ENCODE measurements around the gene OR5T3.
"Not testable (repeated sequence)": the region's sequence is repeated elsewhere in the genome, so short reads cannot be mapped to it uniquely, and the experiment has no call there.

Gene OR5T3

DNA sequence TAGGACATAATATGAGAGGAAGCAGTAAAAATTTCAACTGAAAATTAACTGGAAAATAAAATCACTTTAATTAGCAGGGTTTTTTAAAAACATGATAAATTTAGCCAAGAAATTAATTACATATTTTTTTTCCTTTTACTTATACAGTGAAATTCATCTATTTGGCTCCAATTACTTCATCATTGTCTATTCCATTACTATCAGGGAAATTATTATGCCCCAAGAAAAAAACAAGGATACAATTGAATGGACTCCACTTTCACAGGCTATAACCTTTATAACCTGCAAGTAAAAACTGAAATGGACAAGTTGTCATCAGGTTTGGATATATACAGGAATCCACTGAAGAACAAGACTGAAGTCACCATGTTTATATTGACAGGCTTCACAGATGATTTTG is at the start of gene OR5T3:
OR5T3 (plus strand) TSS at position 301 of the 400 bp plus-strand sequence; CDS start at position 301, 0 bp downstream.
- Histone ChIP-seq H3K27ac (no peak within 1 kb of the TSS), H3K4me1 (no peaks in the 10 kb centered on the region), H3K4me2 (no peak within 1 kb of the TSS), H3K4me3 (no peak within 1 kb of the TSS), H3K27me3 (no peaks in the 10 kb centered on the region), H4K20me1 (no peaks in the 10 kb centered on the region), H3K36me3 (no peaks in the 10 kb centered on the region), H3K9me3 (no peaks in the 10 kb centered on the region), H3K9ac (no peak within 1 kb of the TSS)
- TF ChIP-seq Cebpa-rat (IDR thresholded peaks at IDR 0.05), result no peak

DNA sequence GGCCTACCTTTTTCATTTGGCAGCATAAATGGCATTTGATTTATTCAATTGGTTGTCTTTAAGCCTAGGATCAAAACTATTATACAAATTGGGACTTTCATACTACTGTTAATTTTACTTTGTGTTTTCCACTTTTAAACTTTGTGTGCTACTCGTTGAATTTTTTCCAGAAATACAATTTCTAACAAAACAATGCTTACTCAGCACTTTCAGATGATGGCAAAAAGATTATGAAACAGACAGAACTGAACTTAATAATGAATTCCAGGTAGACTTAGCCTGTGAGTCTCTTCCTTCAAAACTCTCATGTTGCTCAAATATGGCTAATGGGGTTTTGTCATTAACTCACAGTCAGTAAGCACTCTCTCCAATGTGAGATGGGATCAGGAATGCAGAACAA is 44.3 kb upstream of the OR5T3 start:
- no peak for TF ChIP-seq Cebpa-rat (IDR thresholded peaks at IDR 0.05)

DNA sequence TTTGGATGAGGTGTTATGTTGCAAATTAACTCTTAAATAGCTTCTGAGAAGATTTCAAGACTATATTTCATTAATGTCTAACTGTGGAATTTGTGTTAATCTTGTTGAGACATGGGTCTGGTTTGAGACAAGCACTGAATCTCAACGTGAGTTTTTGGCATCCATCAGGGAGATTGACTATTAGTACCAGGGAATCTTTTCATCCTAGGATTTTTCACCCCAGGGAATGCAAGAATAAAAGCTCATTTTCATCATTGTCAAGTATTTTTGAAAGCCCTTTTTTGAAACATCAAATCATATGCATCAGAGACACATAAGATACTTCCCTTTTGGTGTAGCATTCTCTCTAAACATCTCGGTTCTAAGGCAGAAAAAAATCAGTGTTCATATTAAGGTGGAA is 37.5 kb upstream of the OR5T3 start:
- TF ChIP-seq Cebpa-rat (IDR thresholded peaks at IDR 0.05), result no peak
- Histone ChIP-seq H3K27me3 (no peaks in the 10 kb centered on the region), H3K27ac (no peak overlapping the region), H3K4me2 (no peak overlapping the region), H3K9me3 (peaks cover 8% of the 10 kb centered on the region), H3K4me1 (no peaks in the 10 kb centered on the region), H3K36me3 (no peaks in the 10 kb centered on the region), H4K20me1 (no peaks in the 10 kb centered on the region), H3K4me3 (no peak overlapping the region), H3K9ac (no peak overlapping the region)

More for the DNA sequence above, 44.3 kb upstream of the OR5T3 start:
- no peaks in the 10 kb centered on the region for H3K27me3 ChIP-seq
- H3K4me2 ChIP-seq, result no peak overlapping the region
- no peaks in the 10 kb centered on the region for H3K36me3 ChIP-seq
- no peaks in the 10 kb centered on the region for H4K20me1 ChIP-seq
- H3K4me1 ChIP-seq, result no peaks in the 10 kb centered on the region
- H3K9ac ChIP-seq, result no peak overlapping the region
- no peak overlapping the region for H3K4me3 ChIP-seq
- H3K27ac ChIP-seq, result no peak overlapping the region
- no peaks in the 10 kb centered on the region for H3K9me3 ChIP-seq

DNA sequence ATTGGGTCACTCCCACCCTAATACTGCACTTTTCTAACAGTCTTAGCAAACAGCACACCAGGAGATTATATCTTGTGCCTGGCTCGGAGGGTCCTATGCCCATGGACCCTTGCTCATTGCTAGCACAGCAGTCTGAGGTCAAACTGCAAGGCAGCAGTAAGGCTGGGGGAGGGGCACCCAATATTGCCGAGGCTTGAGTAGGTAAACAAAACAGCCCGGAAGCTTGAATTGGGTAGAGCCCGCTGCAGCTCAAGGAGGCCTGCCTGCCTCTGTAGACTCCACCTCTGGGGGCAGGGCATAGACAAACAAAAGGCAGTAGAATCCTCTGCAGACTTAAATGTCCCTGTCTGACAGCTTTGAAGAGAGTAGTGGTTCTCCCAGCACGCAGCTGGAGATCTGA is 32.3 kb upstream of the OR5T3 start:
- H3K4me2 ChIP-seq, H3K9ac ChIP-seq, H4K20me1 ChIP-seq, H3K4me3 ChIP-seq, H3K4me1 ChIP-seq, H3K27ac ChIP-seq, H3K27me3 ChIP-seq, H3K36me3 ChIP-seq, H3K9me3 ChIP-seq: not testable (repeated sequence)

DNA sequence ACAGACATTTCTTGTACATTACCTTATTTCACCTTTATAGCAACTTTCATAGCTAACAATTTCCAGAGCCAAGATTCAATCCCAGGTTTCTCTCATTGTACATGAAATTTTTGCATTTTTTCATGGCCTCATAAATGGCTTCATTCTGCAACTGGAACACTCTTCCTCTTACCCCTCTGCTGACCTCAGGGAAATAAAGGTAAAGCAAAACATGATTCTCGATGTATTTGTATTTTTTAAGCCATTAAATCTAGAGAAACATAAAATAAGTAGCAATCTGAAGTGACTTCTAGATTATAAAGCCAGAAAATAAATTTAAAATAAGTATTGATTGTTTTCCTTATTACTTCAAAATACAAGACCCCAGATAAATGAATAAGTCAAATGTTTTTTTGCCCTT is 17.9 kb upstream of the OR5T3 start, which contains the start of gene OR5T2:
OR5T2 (minus strand) TSS at position 101 of the 400 bp plus-strand sequence. CDS start 1,193 bp downstream, outside the sequence.
- no peak for TF ChIP-seq Cebpa-rat (IDR thresholded peaks at IDR 0.05)
- H3K4me1 ChIP-seq, result no peaks in the 10 kb centered on the region
- no peaks in the 10 kb centered on the region for H4K20me1 ChIP-seq
- H3K36me3 ChIP-seq, result no peaks in the 10 kb centered on the region
- H3K27me3 ChIP-seq, result no peaks in the 10 kb centered on the region
- no peak within 1 kb of the TSS for H3K27ac ChIP-seq
- no peak within 1 kb of the TSS for H3K4me2 ChIP-seq
- no peak within 1 kb of the TSS for H3K4me3 ChIP-seq
- H3K9ac ChIP-seq, result no peak within 1 kb of the TSS
- H3K9me3 ChIP-seq, result no peaks in the 10 kb centered on the region

DNA sequence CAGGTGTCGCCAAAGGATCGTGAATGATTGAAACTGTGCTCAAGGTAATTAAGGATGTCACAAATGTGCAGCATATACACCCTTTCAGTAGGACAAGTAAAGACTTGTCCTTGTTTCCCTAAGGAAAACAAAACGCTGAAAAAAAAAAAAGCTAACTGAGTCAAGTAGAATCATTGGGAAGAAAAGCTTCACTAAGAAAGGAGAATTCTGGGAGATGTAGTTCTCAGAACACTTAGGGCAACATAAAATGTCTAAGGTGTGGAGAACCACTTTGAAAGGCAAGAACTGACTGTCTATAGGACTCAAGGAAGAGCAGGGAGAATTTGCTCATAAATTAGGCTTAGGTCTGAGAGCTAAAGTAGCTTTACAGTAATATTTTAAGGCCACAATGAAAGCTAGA is 19.0 kb downstream of the OR5T3 start:
- H3K27me3 ChIP-seq, result no peaks in the 10 kb centered on the region
- no peaks in the 10 kb centered on the region for H3K36me3 ChIP-seq
- H3K4me3 ChIP-seq, result no peak overlapping the region
- H3K4me2 ChIP-seq, result no peak overlapping the region
- H4K20me1 ChIP-seq, result no peaks in the 10 kb centered on the region
- no peak for TF ChIP-seq Cebpa-rat (IDR thresholded peaks at IDR 0.05)
- no peaks in the 10 kb centered on the region for H3K4me1 ChIP-seq
- no peaks in the 10 kb centered on the region for H3K9me3 ChIP-seq
- no peak overlapping the region for H3K27ac ChIP-seq
- no peak overlapping the region for H3K9ac ChIP-seq

DNA sequence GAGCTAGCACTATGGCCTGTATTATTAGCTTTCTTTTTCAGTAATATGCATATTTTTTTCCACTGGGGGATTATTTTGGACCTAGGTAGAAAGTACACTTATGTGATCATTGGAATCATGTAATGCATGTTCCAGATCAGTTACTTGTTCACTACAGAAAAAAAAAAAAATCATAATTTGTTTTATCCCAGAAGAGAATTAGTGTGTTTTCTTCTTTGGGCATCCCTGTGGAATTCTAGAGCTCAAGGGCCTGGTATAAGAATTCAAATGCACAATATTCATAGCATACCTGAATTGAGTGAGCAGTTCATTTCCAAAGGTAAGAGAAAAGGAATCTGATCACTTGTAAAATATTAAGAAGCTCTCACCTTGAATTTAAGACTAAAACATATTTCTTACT is 21.8 kb downstream of the OR5T3 start, which contains the start of gene OR5T1:
OR5T1 (plus strand) TSS at position 301 of the 400 bp plus-strand sequence. CDS start 1,485 bp downstream, outside the sequence.
- H3K9ac ChIP-seq, result no peak within 1 kb of the TSS

DNA sequence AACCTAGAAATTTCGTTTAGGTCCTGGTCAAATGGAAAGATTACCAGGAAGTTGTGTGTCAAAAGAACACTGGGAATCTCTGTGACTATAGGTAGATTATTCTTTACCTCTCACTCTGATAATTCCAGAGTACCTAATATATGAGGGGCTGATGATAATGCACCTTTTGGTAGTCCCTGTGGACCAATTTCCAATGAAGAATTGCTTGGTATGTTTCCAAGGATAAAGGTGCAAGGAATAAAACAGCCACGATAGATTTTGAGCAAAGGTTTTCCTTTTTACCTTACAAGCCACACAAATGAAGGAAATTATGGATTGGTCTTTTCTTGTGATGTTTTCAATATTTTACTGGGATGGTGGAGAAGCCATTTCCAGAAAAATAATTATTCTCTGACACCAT is 40.1 kb downstream of the OR5T3 start, which contains the start of gene OR8H1:
OR8H1 (minus strand) TSS at position 101 of the 400 bp plus-strand sequence. CDS start 1,192 bp downstream, outside the sequence.
- no peaks in the 10 kb centered on the region for H3K27me3 ChIP-seq
- no peaks in the 10 kb centered on the region for H3K4me1 ChIP-seq
- H3K36me3 ChIP-seq, result no peaks in the 10 kb centered on the region
- H3K9me3 ChIP-seq, result no peaks in the 10 kb centered on the region
- no peaks in the 10 kb centered on the region for H4K20me1 ChIP-seq
- H3K4me3 ChIP-seq, result no peak within 1 kb of the TSS
- TF ChIP-seq Cebpa-rat (IDR thresholded peaks at IDR 0.05), result no peak
- H3K27ac ChIP-seq, result no peak within 1 kb of the TSS
- H3K9ac ChIP-seq, result no peak within 1 kb of the TSS
- H3K4me2 ChIP-seq, result no peak within 1 kb of the TSS

More for the DNA sequence above, 21.8 kb downstream of the OR5T3 start, which contains the start of gene OR5T1:
- Histone ChIP-seq H3K27me3 (no peaks in the 10 kb centered on the region), H3K36me3 (no peaks in the 10 kb centered on the region), H3K9me3 (no peaks in the 10 kb centered on the region), H3K4me2 (no peak within 1 kb of the TSS), H3K27ac (no peak within 1 kb of the TSS), H3K4me3 (no peak within 1 kb of the TSS), H3K4me1 (no peaks in the 10 kb centered on the region), H4K20me1 (no peaks in the 10 kb centered on the region)
- no peak for TF ChIP-seq Cebpa-rat (IDR thresholded peaks at IDR 0.05)

DNA sequence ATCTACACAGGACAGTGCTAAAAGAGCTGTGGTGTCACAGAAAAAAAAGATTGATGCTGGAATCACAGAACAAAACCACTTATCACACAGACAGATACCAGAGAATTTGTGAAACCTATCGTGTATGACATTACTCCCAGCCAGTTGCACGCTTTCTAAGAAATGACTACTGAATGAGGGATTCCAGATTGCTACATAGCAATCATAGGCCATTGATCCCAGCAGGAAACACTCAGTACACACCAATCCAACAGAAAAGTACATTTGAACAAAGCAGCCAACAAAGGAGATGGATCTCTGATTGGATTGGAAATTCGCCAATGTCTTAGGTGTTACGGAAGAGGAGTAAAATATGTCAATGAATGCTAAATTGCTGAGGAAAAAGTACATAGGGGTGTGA is 44.8 kb downstream of the OR5T3 start:
- H3K4me1 ChIP-seq, result no peaks in the 10 kb centered on the region
- no peak overlapping the region for H3K27ac ChIP-seq
- H3K9ac ChIP-seq, result no peak overlapping the region
- no peaks in the 10 kb centered on the region for H3K36me3 ChIP-seq
- TF ChIP-seq Cebpa-rat (IDR thresholded peaks at IDR 0.05), result no peak
- no peaks in the 10 kb centered on the region for H3K27me3 ChIP-seq
- no peaks in the 10 kb centered on the region for H3K9me3 ChIP-seq
- no peak overlapping the region for H3K4me3 ChIP-seq
- no peak overlapping the region for H3K4me2 ChIP-seq
- H4K20me1 ChIP-seq, result no peaks in the 10 kb centered on the region

Measured in BLaER1 (cell line).